Measurements from ENCODE around the gene SLC39A3.

Gene SLC39A3

DNA sequence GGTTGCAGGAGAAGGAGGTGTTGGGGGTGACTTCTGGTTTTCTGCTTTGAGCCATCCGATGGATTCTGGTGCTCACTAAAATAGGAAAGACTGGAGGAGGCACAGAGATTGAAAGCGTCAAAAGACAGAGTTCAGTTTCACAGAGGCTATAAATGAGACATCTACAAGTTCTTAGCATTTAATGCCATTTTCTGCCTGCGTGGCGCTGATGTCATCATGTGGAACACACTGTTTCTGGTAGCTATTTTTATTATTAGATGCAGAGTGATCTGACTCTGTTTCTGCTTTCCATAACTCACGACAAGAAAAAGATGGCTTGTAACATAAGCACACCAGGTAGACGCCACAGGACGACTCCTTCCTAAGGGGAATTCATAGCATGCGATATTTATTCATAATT lies 3.3 kb upstream of the SLC39A3 start:
- Histone ChIP-seq H3K27ac (ENCODE audit: low read depth, low read length) (no peak overlapping the region), H3K27me3 (ENCODE audit: insufficient read depth, low read length) (peaks cover 1% of the 10 kb centered on the region), H3K79me2 (ENCODE audit: control insufficient read depth, insufficient read depth, low read length, unreplicated experiment) (no peaks in the 10 kb centered on the region), H3K4me1 (ENCODE audit: control insufficient read depth, insufficient read depth, low read length, unreplicated experiment) (no peaks in the 10 kb centered on the region), H2AFZ (ENCODE audit: low read length, unreplicated experiment) (no peak overlapping the region), H3K36me3 (ENCODE audit: insufficient read depth, low read length) (no peaks in the 10 kb centered on the region), H3K4me3 (ENCODE audit: low read depth, low read length) (no peak overlapping the region)

- Histone ChIP-seq H3K27ac (ENCODE audit: low read depth, low read length) (no peak overlapping the region), H3K79me2 (ENCODE audit: control insufficient read depth, insufficient read depth, low read length, unreplicated experiment) (no peaks in the 10 kb centered on the region), H3K4me3 (ENCODE audit: low read depth, low read length) (no peak overlapping the region), H3K27me3 (ENCODE audit: insufficient read depth, low read length) (no peaks in the 10 kb centered on the region; the same call in 1 of the 2 replicates), H2AFZ (ENCODE audit: low read length, unreplicated experiment) (no peak overlapping the region), H3K36me3 (ENCODE audit: insufficient read depth, low read length) (peaks cover 7% of the 10 kb centered on the region; the same call in 1 of the 2 replicates), H3K4me1 (ENCODE audit: control insufficient read depth, insufficient read depth, low read length, unreplicated experiment) (no peaks in the 10 kb centered on the region)
Observed at GRCh38 chr19:2740314-2740656, 468 bp upstream of the SLC39A3 start.

DNA sequence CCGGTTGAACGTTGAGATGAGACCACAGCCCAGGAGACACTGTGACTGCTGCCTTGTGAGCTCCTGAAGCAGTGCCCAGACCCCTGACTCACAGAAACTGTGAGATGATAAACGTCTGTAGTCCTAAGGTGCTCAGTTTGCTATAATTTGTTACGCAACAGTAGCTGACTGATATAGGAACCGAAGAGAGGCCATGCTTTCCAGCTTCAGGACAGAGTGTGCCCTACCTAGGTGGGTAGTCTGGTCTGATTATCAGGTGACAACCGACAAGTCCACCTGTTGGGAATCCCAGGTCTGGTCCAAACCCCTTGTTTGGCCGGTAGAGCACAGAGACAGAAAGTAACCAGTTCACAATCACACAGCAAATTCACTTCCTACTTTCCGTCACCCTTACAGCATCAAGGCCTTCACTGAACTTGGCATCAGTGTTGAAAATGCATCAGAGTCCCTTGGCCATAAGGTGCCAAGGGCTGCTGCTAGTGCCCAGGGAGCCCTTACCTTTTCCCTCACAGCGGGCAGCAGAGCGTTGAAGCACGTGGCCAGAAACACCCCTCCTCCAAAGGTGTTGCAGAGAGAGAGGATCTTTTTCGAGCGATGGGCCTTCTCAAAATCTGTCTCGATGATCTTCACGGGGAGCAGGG lies 3.1 kb downstream of the SLC39A3 start:
- H3K27ac ChIP-seq (ENCODE audit: low read depth, low read length) = no peak overlapping the region
- no peak overlapping the region for H3K4me3 ChIP-seq (ENCODE audit: low read depth, low read length)
- peaks cover 7% of the 10 kb centered on the region; the same call in 1 of the 2 replicates for H3K36me3 ChIP-seq (ENCODE audit: insufficient read depth, low read length)
- no peaks in the 10 kb centered on the region for H3K4me1 ChIP-seq (ENCODE audit: control insufficient read depth, insufficient read depth, low read length, unreplicated experiment)
- H3K27me3 ChIP-seq (ENCODE audit: insufficient read depth, low read length) = no peaks in the 10 kb centered on the region
- H2AFZ ChIP-seq (ENCODE audit: low read length, unreplicated experiment) = no peak overlapping the region
- H3K79me2 ChIP-seq (ENCODE audit: control insufficient read depth, insufficient read depth, low read length, unreplicated experiment) = no peaks in the 10 kb centered on the region

DNA sequence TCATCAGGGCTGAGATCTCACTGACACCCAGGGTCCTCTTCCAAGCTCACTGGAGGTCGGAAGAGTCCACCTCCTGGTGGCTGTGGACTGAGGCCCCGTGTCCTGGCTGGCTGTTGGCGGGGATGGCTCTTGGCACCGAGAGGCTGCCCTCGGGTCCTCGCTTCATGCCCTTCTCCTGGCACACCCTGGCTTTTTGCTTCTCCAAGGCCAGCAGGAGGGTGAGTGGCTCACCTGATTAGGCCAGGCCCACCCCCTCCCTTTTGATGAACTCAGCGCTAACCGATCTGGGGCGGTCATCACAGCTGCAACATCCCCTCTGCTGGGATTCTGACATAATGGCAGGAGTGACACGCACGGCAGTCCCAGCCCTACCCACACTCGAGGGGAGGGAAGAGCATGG lies 4.4 kb downstream of the SLC39A3 start:
- Histone ChIP-seq H3K4me3 (ENCODE audit: low read depth, low read length) (no peak overlapping the region), H3K27me3 (ENCODE audit: insufficient read depth, low read length) (no peaks in the 10 kb centered on the region), H2AFZ (ENCODE audit: low read length, unreplicated experiment) (no peak overlapping the region), H3K79me2 (ENCODE audit: control insufficient read depth, insufficient read depth, low read length, unreplicated experiment) (no peaks in the 10 kb centered on the region), H3K36me3 (ENCODE audit: insufficient read depth, low read length) (peaks cover 7% of the 10 kb centered on the region; the same call in 1 of the 2 replicates), H3K27ac (ENCODE audit: low read depth, low read length) (no peak overlapping the region), H3K4me1 (ENCODE audit: control insufficient read depth, insufficient read depth, low read length, unreplicated experiment) (no peaks in the 10 kb centered on the region)

DNA sequence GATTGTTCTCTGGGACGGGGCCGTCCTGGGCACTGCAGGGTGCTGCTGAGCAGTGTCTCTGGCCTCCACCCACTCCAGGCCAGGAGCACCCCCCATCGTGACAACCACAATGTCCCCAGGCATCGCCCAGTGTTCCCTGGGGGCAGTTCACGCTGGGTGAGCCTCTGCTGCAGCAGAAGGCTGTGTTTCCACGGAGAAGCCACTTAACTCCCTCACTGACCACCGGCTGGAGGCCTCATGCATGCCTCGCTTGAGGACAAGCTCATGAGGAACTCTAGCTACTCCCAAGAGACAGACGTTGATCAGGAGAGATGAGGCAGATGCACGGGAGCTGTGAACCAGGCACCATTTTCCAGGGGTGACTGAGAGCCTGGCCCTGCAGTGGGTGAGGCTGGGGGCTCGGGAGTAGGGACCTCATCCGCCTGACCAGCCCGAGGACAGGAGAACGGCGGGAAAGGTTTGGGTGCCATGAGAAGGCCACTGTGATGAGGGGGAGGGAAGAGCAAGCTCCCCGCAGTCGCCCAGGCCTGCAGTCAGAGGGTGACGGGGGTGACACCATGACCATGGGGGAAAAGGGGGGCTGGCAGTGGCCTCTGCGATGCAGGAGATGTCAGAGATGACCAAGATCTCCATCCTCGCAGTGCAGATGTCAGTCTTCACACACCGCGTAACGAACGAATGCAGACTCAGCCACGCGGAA lies 5.1 kb downstream of the SLC39A3 start:
- no peaks in the 10 kb centered on the region for H3K27me3 ChIP-seq (ENCODE audit: insufficient read depth, low read length)
- H3K4me1 ChIP-seq (ENCODE audit: control insufficient read depth, insufficient read depth, low read length, unreplicated experiment) = no peaks in the 10 kb centered on the region
- no peak overlapping the region for H3K27ac ChIP-seq (ENCODE audit: low read depth, low read length)
- no peaks in the 10 kb centered on the region for H3K79me2 ChIP-seq (ENCODE audit: control insufficient read depth, insufficient read depth, low read length, unreplicated experiment)
- no peak overlapping the region for H3K4me3 ChIP-seq (ENCODE audit: low read depth, low read length)
- H2AFZ ChIP-seq (ENCODE audit: low read length, unreplicated experiment) = no peak overlapping the region
- H3K36me3 ChIP-seq (ENCODE audit: insufficient read depth, low read length) = peaks cover 7% of the 10 kb centered on the region; the same call in 1 of the 2 replicates

- H3K4me1 ChIP-seq (ENCODE audit: control insufficient read depth, insufficient read depth, low read length, unreplicated experiment) = no peaks in the 10 kb centered on the region
- H3K36me3 ChIP-seq (ENCODE audit: insufficient read depth, low read length) = peaks cover 7% of the 10 kb centered on the region; the same call in 1 of the 2 replicates
- no peak overlapping the region for H2AFZ ChIP-seq (ENCODE audit: low read length, unreplicated experiment)
- H3K4me3 ChIP-seq (ENCODE audit: low read depth, low read length) = no peak overlapping the region
- H3K27me3 ChIP-seq (ENCODE audit: insufficient read depth, low read length) = no peaks in the 10 kb centered on the region
- H3K79me2 ChIP-seq (ENCODE audit: control insufficient read depth, insufficient read depth, low read length, unreplicated experiment) = no peaks in the 10 kb centered on the region
- no peak overlapping the region for H3K27ac ChIP-seq (ENCODE audit: low read depth, low read length)
Observed at GRCh38 chr19:2733930-2734588, 5.8 kb downstream of the SLC39A3 start.

DNA sequence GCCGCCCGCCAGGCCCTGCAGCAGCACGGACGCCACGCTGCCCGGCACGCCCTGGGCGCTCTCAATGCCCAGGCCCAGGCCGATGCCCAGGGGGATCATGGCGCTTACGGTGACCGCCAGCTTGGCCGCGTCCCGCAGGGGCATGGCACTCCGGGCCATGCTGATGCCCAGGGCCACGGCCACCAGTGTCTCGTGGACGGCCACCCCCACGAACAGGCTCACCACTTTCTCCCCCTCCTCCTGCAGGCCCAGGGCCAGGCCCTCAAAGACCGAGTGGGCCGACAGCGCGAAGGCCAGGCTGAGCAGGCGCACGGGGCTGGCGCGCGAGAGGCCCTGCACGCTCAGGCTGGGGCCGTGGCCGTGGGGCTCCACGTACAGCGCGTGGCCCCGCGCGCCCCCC lies 6.9 kb downstream of the SLC39A3 start:
- H3K4me1 ChIP-seq (ENCODE audit: control insufficient read depth, insufficient read depth, low read length, unreplicated experiment) = no peaks in the 10 kb centered on the region
- no peaks in the 10 kb centered on the region for H3K27me3 ChIP-seq (ENCODE audit: insufficient read depth, low read length)
- no peak overlapping the region for H3K27ac ChIP-seq (ENCODE audit: low read depth, low read length)
- peaks cover 7% of the 10 kb centered on the region; the same call in 1 of the 2 replicates for H3K36me3 ChIP-seq (ENCODE audit: insufficient read depth, low read length)
- H3K4me3 ChIP-seq (ENCODE audit: low read depth, low read length) = no peak overlapping the region
- no peak overlapping the region for H2AFZ ChIP-seq (ENCODE audit: low read length, unreplicated experiment)
- H3K79me2 ChIP-seq (ENCODE audit: control insufficient read depth, insufficient read depth, low read length, unreplicated experiment) = no peaks in the 10 kb centered on the region

DNA sequence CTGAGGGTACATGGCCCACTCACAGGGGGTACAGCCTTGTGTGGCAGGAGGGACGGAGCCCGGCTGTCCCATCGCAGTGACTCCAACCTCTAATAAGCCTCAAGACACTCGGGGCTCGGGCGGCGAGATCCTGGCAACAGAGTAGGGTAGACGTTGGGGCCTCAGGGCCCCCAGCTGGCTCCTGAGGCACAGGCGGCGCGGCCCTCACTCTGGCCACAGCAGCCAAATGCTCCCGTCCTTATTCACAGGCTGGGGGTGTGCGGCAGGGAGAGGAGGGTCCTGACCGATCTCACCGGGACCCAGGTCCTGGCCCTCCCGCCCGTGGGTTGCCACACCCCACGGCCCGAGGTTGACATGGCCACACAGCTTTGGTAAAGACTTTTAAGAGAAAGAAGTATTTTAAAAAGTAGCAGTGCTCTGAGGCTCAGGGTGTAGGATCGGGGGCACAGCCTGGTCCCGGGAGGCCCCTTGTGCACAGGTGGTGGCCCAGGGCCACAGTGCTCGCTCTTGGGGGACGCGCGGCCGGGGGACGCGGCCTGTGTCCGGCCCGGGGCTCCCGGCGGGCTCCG lies 7.6 kb downstream of the SLC39A3 start:
- no peaks in the 10 kb centered on the region for H3K4me1 ChIP-seq (ENCODE audit: control insufficient read depth, insufficient read depth, low read length, unreplicated experiment)
- no peaks in the 10 kb centered on the region for H3K79me2 ChIP-seq (ENCODE audit: control insufficient read depth, insufficient read depth, low read length, unreplicated experiment)
- no peak overlapping the region for H3K27ac ChIP-seq (ENCODE audit: low read depth, low read length)
- peaks cover 7% of the 10 kb centered on the region; the same call in 1 of the 2 replicates for H3K36me3 ChIP-seq (ENCODE audit: insufficient read depth, low read length)
- H3K4me3 ChIP-seq (ENCODE audit: low read depth, low read length) = no peak overlapping the region
- no peak overlapping the region for H2AFZ ChIP-seq (ENCODE audit: low read length, unreplicated experiment)
- H3K27me3 ChIP-seq (ENCODE audit: insufficient read depth, low read length) = peaks cover 1% of the 10 kb centered on the region; the same call in 1 of the 2 replicates

GRCh38 chr19:2731181-2731995 lies 8.4 kb downstream of the SLC39A3 start:
- Histone ChIP-seq H3K4me1 (ENCODE audit: control insufficient read depth, insufficient read depth, low read length, unreplicated experiment) (no peaks in the 10 kb centered on the region), H2AFZ (ENCODE audit: low read length, unreplicated experiment) (no peak overlapping the region), H3K36me3 (ENCODE audit: insufficient read depth, low read length) (peaks cover 2% of the 10 kb centered on the region; the same call in 1 of the 2 replicates), H3K27me3 (ENCODE audit: insufficient read depth, low read length) (peaks cover 8% of the 10 kb centered on the region; the same call in 1 of the 2 replicates), H3K79me2 (ENCODE audit: control insufficient read depth, insufficient read depth, low read length, unreplicated experiment) (no peaks in the 10 kb centered on the region), H3K27ac (ENCODE audit: low read depth, low read length) (no peak overlapping the region), H3K4me3 (ENCODE audit: low read depth, low read length) (no peak overlapping the region)
